ENCODE data around the gene HNRNPH1.
"Not testable (repeated sequence)": the region's sequence is repeated elsewhere in the genome, so short reads cannot be mapped to it uniquely, and the experiment has no call there.

Gene HNRNPH1, protein sequence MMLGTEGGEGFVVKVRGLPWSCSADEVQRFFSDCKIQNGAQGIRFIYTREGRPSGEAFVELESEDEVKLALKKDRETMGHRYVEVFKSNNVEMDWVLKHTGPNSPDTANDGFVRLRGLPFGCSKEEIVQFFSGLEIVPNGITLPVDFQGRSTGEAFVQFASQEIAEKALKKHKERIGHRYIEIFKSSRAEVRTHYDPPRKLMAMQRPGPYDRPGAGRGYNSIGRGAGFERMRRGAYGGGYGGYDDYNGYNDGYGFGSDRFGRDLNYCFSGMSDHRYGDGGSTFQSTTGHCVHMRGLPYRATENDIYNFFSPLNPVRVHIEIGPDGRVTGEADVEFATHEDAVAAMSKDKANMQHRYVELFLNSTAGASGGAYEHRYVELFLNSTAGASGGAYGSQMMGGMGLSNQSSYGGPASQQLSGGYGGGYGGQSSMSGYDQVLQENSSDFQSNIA

GRCh38 chr5:179623003-179623905 is at the start of gene HNRNPH1:
Gene HNRNPH1 (minus strand): TSS chr5:179623671. CDS start chr5:179623133, 538 bp downstream.
- peak; percentile 98 to 99 for DNase-seq

GRCh38 chr5:179668391-179668790 is 44.9 kb upstream of the HNRNPH1 start:
- DNase-seq = no peak

GRCh38 chr5:179661647-179662046 is 38.2 kb upstream of the HNRNPH1 start:
- DNase-seq = not testable (repeated sequence)

- not testable (repeated sequence) for DNase-seq
Measured at GRCh38 chr5:179658179-179658856, 34.8 kb upstream of the HNRNPH1 start.

GRCh38 chr5:179657302-179658178 is 34.1 kb upstream of the HNRNPH1 start:
- not testable (repeated sequence) for DNase-seq

DNA sequence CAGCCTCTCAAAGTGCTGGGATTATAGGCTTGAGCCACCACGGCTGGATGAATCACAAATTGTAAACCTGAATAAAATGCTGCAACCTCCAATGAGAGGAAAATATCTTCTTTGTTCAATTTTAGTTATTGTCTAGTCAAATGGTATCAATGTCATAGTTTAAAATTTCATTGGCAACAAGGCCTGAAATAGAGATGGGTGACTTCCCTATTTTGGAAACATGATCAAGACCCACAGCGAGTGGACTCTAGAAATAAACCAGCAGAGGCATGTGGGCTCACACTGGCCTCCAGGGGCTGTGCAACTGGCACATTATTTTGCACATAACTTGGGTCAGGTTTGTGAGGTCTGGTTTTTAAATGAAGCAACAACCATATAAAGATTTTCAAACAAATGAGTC is 29.7 kb upstream of the HNRNPH1 start:
- DNase-seq = not testable (repeated sequence)

DNA sequence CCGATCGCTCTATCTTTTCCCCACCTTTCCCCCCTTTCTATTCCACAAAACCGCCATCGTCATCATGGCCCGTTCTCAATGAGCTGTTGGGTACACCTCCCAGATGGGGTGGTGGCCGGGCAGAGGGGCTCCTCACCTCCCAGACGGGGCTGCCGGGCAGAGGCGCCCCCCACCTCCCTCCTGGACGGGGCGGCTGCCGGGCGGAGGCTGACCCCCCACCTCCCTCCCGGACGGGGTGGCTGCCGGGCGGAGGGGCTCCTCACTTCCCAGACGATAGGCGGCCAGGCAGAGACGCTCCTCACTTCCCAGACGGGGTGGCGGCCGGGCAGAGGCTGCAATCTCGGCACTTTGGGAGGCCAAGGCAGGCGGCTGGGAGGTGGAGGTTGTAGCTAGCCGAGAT is 26.8 kb upstream of the HNRNPH1 start:
- DNase-seq = not testable (repeated sequence)

GRCh38 chr5:179649166-179649703 is 25.8 kb upstream of the HNRNPH1 start:
- DNase-seq = not testable (repeated sequence)

GRCh38 chr5:179648410-179648809 is 24.9 kb upstream of the HNRNPH1 start:
- no peak for DNase-seq

DNA sequence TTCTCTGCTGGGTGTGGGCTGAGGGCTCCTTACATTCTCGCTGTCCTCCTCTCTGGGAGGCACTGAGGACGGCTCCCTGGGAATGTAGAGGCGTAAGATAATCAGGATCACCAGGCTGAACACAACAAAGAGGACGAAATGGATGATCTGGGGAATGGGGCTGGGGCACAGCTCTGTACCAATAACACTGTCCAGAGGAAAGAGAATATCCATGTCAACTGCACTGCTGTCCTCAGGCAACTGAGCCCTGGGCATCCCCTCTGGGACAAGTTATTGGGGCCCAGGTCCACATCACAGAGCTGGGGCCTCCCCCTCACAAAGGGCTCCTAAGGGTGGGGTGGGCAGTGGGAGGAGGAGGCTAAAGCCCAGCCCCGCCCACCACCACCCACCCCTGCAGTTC is 21.3 kb upstream of the HNRNPH1 start:
- DNase-seq = not testable (repeated sequence)

DNA sequence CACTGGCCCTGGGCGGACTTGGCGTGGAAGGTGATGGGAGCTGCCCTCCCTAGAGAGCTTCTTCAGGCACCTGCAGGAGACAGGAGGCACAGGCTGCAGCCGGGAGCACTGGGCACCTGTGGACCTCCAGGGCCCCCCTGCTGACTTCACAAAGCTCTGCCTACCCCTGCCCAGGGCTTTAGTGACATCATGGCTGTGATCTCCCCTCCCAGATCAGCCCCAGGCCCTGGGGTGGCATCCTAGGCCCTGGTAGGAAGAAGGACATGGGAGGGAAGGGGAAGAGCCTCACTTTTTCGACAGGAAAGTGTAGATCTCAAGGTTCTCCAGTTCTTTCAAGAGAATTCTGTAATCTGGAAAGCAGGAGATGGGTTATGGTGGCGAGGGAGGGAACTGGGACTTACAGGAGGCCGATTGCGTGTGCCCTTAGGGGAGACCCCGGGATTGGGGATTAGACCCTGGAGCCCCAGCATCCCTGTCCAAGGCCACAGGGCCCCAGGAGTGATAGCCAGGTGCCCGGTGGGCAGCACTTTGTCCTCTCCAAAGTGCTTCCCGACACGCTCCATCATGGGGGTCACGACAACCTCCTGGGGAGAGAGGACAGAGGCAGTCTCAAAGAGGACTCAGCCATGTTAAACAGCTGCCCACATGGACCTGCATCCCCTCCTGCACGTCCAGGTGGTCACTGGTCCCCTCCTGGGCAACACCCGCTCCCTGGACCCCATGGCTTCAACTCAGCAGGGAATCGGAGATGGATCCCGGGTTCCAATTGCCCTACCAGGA is 19.9 kb upstream of the HNRNPH1 start:
- not testable (repeated sequence) for DNase-seq

GRCh38 chr5:179642626-179643025 is 19.2 kb upstream of the HNRNPH1 start:
- not testable (repeated sequence) for DNase-seq

GRCh38 chr5:179641745-179642144 is 18.3 kb upstream of the HNRNPH1 start:
- DNase-seq = not testable (repeated sequence)

GRCh38 chr5:179639296-179639695 is 15.8 kb upstream of the HNRNPH1 start:
- not testable (repeated sequence) for DNase-seq

- DNase-seq = not testable (repeated sequence)
Measured at GRCh38 chr5:179634370-179635172, 11.1 kb upstream of the HNRNPH1 start.

DNA sequence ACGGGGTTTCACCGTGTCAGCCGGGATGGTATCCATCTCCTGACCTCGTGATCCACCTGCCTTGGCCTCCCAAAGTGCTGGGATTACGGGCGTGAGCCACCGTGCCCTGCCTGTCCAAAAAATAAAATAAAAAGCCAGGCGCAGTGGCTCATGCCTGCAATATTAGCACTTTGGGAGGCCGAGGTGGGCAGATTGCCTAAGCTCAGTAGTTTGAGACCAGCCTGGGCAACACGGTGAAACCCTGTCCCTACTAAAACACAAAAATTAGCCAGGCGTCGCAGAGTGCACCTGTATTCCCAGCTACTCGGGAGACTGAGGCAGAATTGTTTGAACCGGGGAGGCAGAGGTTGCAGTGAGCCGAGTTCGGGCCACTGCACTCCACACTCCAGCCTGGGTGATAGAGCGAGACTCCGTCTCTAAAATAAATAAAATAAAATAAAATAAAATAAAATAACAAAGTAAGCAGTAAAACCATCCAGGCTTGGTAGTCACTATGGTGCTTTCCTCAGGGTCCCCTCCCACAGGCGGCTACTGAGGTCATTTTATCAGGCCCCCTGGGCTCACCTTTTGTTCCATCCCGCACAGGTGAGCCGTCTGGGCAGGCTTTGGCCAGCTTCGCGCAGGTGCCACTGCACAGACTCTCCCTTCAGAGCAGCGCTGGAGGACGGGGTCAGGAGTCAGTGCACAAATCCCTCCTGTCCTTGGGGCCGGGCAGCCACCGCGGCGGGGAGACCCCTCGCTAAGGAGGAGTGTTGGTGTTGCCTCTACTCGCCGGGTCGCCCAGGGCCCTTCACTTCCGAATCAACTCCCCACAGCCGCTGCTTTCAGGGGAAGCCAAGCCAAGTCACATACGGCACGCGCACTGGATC is 10.3 kb upstream of the HNRNPH1 start:
- DNase-seq = not testable (repeated sequence)

- DNase-seq = no peak
Measured at GRCh38 chr5:179624841-179625271, 1.4 kb upstream of the HNRNPH1 start.

GRCh38 chr5:179623906-179624741 is 653 bp upstream of the HNRNPH1 start:
- no peak for DNase-seq

Measured in NCI-H446 (cell line).